Left ventricle myocardium inferior (tissue), 1 donor: ENCODE data around the gene WDR17. TPM values are rescaled to one million over a fixed set of nuclear protein-coding genes. Genes with fewer than 3 reads are reported as not detected.

ENCODE experiments used
- DNase-seq: peaks from one replicate; pipeline ENCODE4 v3.0.0-alpha.2; 2020
- H3K27ac ChIP-seq: fragments of 200-600 bp; replicated peaks from 2 replicates; pipeline ENCODE4 v1.8.0; 2021
- H3K27me3 ChIP-seq: fragments of 200-600 bp; 2 replicates; pipeline ENCODE4 v1.8.0; 2021; ENCODE audit warnings: low read depth
- H3K36me3 ChIP-seq: fragments of 200-600 bp; 2 replicates; pipeline ENCODE4 v1.8.0; 2021
- H3K4me1 ChIP-seq: fragments of 200-600 bp; 2 replicates; pipeline ENCODE4 v1.8.0; 2021
- H3K4me3 ChIP-seq: fragments of 200-600 bp; 2 replicates; pipeline ENCODE4 v1.8.0; 2021; ENCODE audit warnings: mild to moderate bottlenecking, moderate library complexity
- H3K9me3 ChIP-seq: fragments of 200-600 bp; replicated peaks from 2 replicates; pipeline ENCODE4 v1.8.0; 2021
- intact Hi-C: fragments of 100-400 bp; cut with micrococcal nuclease; formaldehyde crosslinking; loops from one replicate; pipeline ENCODE4 v1.11.0; 2022
- total RNA-seq: library from RNA; stranded (reverse); fragmentation: NEBNext Ultra II Directional; extraction: Animal tissue kit (Norgen Biotek cat#: 25700); gene quantifications from one replicate; pipeline ENCODE4 v1.2.1, GENCODE V29; 2021
- TF ChIP-seq, protein P1 (sequence below): fragments of 200-600 bp; IDR thresholded peaks from 2 replicates; pipeline ENCODE4 v1.8.0; 2021; ENCODE audit warnings: antibody characterized with exemption, mild to moderate bottlenecking, borderline replicate concordance
- donor health status: DM: no; HTN: yes; CAD: no; lungs with severe emphysema.

The WDR17 gene
- total RNA-seq, 1 donor from 2014 or later = 0.38 TPM

DNA sequence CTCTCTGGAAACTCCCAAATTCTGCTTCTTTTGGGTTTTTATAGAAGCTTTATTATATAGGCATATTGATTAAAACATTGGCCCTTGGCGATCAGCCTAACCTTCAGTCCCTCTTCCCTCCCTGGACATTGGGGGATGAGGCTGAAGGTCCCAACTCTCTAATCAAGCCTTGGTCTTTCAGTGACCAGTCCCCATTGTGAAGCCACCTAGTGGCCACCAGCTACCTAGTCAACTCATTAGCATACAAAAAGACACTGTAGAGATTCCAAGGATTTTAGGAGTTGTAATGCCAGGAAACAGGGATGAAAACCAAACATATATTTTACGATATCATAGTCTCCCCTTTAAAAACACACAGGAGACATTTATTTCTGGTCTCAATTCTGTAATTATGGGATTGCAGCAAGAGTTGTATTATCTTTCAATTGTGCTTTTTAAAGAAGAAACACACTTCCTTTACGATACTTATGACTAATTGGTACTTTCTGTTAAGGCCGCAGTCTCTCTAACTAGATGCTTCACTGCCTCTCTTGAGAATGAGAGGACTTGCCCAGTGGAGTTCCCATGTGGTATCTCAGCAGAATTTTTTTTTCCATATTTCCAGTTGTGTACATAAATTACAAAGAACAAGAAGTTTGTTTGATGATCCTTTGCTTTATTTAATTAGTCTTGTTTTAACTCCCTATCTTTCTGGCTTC lies 58.2 kb downstream of the WDR17 start:
- no peaks in the 10 kb centered on the region for H3K27me3 ChIP-seq
- no peak for DNase-seq
- no peaks in the 10 kb centered on the region for H3K36me3 ChIP-seq
- no peak overlapping the region for H3K4me3 ChIP-seq
- H3K9me3 ChIP-seq = no peaks in the 10 kb centered on the region
- TF ChIP-seq, protein P1, sequence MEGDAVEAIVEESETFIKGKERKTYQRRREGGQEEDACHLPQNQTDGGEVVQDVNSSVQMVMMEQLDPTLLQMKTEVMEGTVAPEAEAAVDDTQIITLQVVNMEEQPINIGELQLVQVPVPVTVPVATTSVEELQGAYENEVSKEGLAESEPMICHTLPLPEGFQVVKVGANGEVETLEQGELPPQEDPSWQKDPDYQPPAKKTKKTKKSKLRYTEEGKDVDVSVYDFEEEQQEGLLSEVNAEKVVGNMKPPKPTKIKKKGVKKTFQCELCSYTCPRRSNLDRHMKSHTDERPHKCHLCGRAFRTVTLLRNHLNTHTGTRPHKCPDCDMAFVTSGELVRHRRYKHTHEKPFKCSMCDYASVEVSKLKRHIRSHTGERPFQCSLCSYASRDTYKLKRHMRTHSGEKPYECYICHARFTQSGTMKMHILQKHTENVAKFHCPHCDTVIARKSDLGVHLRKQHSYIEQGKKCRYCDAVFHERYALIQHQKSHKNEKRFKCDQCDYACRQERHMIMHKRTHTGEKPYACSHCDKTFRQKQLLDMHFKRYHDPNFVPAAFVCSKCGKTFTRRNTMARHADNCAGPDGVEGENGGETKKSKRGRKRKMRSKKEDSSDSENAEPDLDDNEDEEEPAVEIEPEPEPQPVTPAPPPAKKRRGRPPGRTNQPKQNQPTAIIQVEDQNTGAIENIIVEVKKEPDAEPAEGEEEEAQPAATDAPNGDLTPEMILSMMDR = peak; percentile 58
- no peak overlapping the region for H3K27ac ChIP-seq
- H3K4me1 ChIP-seq = no peaks in the 10 kb centered on the region
- intact Hi-C loops = no loop called here

DNA sequence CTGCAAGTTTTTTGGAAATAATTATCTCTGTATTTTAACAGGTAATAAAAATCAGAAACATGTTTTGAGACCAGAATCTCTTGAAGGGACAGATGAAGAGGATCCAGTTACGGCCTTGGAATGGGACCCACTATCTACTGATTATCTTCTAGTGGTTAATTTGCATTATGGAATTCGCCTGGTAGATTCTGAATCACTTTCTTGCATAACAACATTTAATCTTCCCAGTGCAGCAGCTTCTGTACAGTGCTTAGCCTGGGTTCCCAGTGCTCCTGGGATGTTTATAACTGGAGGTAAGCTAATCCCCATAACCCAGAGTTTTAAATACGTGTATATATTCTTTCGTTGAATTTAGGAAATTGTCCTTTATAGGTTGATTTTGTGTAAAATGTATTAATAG lies 59.4 kb downstream of the WDR17 start:
- no peaks in the 10 kb centered on the region for H3K9me3 ChIP-seq
- intact Hi-C loops = no loop called here
- H3K4me1 ChIP-seq = no peaks in the 10 kb centered on the region
- no peak for DNase-seq
- H3K27me3 ChIP-seq = no peaks in the 10 kb centered on the region
- TF ChIP-seq, protein P1 = no peak
- no peak overlapping the region for H3K4me3 ChIP-seq
- no peak overlapping the region for H3K27ac ChIP-seq
- no peaks in the 10 kb centered on the region for H3K36me3 ChIP-seq

DNA sequence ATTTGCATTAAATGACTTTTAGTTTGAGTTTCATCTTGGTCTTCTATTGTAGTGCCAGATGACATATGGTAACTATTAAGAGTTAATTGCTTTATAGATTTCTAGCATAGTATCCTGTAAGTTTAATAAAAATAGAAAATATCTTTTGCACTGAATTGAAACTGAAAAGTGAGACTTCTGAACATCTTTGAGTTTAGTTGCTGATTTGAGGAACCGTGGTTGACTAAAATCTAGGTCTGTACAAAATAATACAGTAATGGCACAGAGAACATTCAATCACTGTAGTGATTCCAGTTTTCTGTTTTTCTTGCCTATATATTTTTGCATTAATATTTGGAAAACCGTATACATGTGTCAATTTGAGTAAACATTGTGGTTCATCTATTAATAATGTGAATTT lies 69.0 kb downstream of the WDR17 start:
- H3K4me1 ChIP-seq = no peaks in the 10 kb centered on the region
- no peak for DNase-seq
- intact Hi-C loops = no loop called here
- no peaks in the 10 kb centered on the region for H3K36me3 ChIP-seq
- no peak overlapping the region for H3K27ac ChIP-seq
- H3K4me3 ChIP-seq = no peak overlapping the region
- TF ChIP-seq, protein P1 = no peak
- H3K9me3 ChIP-seq = no peaks in the 10 kb centered on the region
- H3K27me3 ChIP-seq = no peaks in the 10 kb centered on the region

DNA sequence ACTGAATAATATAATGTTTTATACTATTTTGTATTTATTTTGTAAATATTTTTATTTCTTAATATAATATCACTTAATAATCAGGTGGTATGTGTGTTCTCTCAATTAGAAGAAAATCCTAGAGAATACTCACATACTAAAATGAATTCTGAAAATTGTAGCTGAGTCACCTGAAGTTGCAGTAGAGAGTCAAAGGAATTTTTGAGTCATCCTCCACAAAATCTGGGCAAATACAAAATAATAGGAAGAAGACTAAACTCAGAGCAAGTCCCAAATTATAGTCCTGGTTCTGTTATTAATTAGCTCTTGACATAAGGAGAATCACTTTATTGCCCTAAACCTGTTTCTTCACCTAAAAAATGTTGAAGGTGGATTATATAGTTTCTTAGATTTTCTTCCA lies 72.0 kb downstream of the WDR17 start:
- Histone ChIP-seq H3K27me3 (no peaks in the 10 kb centered on the region), H3K36me3 (no peaks in the 10 kb centered on the region), H3K4me3 (no peak overlapping the region), H3K27ac (no peak overlapping the region), H3K4me1 (no peaks in the 10 kb centered on the region), H3K9me3 (no peaks in the 10 kb centered on the region)
- no peak for DNase-seq
- TF ChIP-seq, protein P1 = no peak
- intact Hi-C loops = no loop called here

DNA sequence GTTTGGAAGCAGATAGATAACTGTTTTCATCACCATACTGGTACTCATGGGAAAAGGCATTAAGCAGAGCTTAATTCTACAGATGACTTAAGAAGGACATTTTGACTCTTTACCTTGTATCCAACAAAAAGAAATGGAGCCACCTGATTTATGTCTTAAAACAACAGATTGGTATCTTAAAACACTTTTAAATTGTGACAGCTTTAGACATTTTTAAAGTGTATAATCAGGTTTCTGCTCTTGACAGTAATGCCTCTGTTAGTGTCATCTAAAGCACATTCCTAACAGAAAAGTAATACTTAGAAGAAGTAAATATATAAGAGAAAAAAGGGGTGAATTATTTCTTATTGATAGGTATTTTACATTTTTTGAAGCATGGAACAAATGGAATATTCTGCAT lies 73.9 kb downstream of the WDR17 start:
- intact Hi-C loops = no loop called here
- H3K27me3 ChIP-seq = no peaks in the 10 kb centered on the region
- no peak overlapping the region for H3K27ac ChIP-seq
- H3K4me3 ChIP-seq = no peak overlapping the region
- no peak for DNase-seq
- H3K9me3 ChIP-seq = no peaks in the 10 kb centered on the region
- TF ChIP-seq, protein P1 = no peak
- no peaks in the 10 kb centered on the region for H3K4me1 ChIP-seq
- H3K36me3 ChIP-seq = no peaks in the 10 kb centered on the region
